ENCODE measurements around the gene ACVR1C.

DNA sequence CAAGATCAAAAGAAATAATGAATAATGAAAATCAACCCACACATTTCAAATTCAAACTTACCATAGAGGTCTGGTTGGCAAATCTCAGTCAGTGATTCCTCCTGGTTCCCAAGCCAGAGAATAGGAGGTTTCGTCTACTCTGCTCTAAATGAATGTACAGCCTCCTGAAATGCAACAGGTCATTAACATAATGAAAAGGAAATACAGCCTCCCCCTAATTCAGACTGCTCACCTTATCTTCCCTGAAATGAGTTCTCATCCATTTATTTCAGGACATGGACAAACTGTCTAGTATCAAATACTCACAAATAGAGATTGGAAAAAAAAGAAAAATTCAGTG lies 141.4 kb downstream of the ACVR1C start:
- no peak for TF ChIP-seq EZH2 (IDR thresholded peaks at IDR 0.05; ENCODE audit: insufficient read depth, low read length)
- TF ChIP-seq, protein P1, sequence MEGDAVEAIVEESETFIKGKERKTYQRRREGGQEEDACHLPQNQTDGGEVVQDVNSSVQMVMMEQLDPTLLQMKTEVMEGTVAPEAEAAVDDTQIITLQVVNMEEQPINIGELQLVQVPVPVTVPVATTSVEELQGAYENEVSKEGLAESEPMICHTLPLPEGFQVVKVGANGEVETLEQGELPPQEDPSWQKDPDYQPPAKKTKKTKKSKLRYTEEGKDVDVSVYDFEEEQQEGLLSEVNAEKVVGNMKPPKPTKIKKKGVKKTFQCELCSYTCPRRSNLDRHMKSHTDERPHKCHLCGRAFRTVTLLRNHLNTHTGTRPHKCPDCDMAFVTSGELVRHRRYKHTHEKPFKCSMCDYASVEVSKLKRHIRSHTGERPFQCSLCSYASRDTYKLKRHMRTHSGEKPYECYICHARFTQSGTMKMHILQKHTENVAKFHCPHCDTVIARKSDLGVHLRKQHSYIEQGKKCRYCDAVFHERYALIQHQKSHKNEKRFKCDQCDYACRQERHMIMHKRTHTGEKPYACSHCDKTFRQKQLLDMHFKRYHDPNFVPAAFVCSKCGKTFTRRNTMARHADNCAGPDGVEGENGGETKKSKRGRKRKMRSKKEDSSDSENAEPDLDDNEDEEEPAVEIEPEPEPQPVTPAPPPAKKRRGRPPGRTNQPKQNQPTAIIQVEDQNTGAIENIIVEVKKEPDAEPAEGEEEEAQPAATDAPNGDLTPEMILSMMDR (IDR thresholded peaks at IDR 0.05; ENCODE audit: insufficient read depth, low read depth, low read length), result no peak
